HepG2 (cell line): ENCODE data around the gene AP3B1. TPM values are rescaled to one million over a fixed set of nuclear protein-coding genes. Genes with fewer than 3 reads are reported as not detected.
A peak's percentile ranks its signal among the peaks of the same experiment; 100 is the strongest.

Source experiments
- ATAC-seq: fragments of 200-7000 bp; cut with Tn5 transposase; 3 replicates; pipeline ENCODE4 v1.9.1; 2020; ENCODE audit warnings: mild to moderate bottlenecking, moderate library complexity
- BruUV-seq: library from RNA; stranded (reverse); fragments of 400-500 nt; replicated peaks from 2 replicates; lab custom pipeline; 2021; lab: Mats Ljungman, UMichigan
- CTCF ChIA-PET: fragments of 300-600 bp; formaldehyde crosslinking; extraction: SDS; loops from one replicate; lab custom pipeline; 2021; ENCODE audit warnings: low total read pairs, inconsistent platforms, low intra/inter-chr PET ratio; lab: Yijun Ruan, JAX
- POLR2A ChIA-PET: fragments of 350-600 bp; sonication (Branson Sonifier 250); formaldehyde crosslinking; loops from one replicate; lab custom pipeline; 2020; ENCODE audit warnings: antibody characterized with exemption, inconsistent platforms; lab: Yijun Ruan, JAX
- DNase-seq: peaks from one replicate; pipeline ENCODE4 v3.0.0-alpha.2; 2015; ENCODE audit warnings: low spot score
- FAIRE-seq: peaks from 3 replicates; lab custom pipeline; 2011; peaks lifted over from hg19 to GRCh38; lab: Jason Lieb, UNC
- H2AFZ ChIP-seq: one replicate; pipeline ENCODE4 v1.6.1; 2011; ENCODE audit warnings: low read length, inconsistent platforms
- H3K27ac ChIP-seq: fragments of 300-600 bp; 3 replicates; pipeline ENCODE4 v1.8.0; 2011; ENCODE audit warnings: mixed run types, mild to moderate bottlenecking, mixed read lengths, low read length, inconsistent platforms; ENCODE audit not compliant: insufficient read depth; ENCODE audit errors: extremely low read length
- H3K27me3 ChIP-seq, 2 experiments: fragments of 200-600 bp in 1 of 2; 2 replicates in 1 of 2; 3 replicates in 1 of 2; pipeline versions ENCODE4 v1.6.0 to v1.8.0; 2011; ENCODE audit warnings: low read length in 2 of 2, mild to moderate bottlenecking in 2 of 2, moderate library complexity in 2 of 2, inconsistent platforms in 1 of 2; ENCODE audit not compliant: insufficient read depth in 2 of 2, control insufficient read depth in 1 of 2
- H3K36me3 ChIP-seq, 2 experiments: fragments of 200-600 bp in 1 of 2; replicated peaks in 1 of 2; 2 replicates in 1 of 2; 3 replicates in 1 of 2; pipeline versions ENCODE4 v1.5.1 to v1.8.0; 2011; ENCODE audit warnings: low read length in 2 of 2, inconsistent platforms in 1 of 2; ENCODE audit not compliant: insufficient read depth in 2 of 2, control insufficient read depth in 1 of 2
- H3K4me1 ChIP-seq: 2 replicates; pipeline ENCODE4 v1.5.1; 2012; ENCODE audit warnings: low read length, inconsistent platforms; ENCODE audit not compliant: insufficient read depth
- H3K4me2 ChIP-seq: 2 replicates; pipeline ENCODE4 v1.6.0; 2011; ENCODE audit warnings: low read depth, low read length, inconsistent platforms
- H3K4me3 ChIP-seq, 3 experiments: fragments of 200-600 bp in 1 of 3; sonication (generic), shearing (Covaris generic) in 1 of 3; replicated peaks in 1 of 3; 2 replicates each; pipeline ENCODE4 v1.5.1; 2011 to 2016; ENCODE audit warnings: low read length in 3 of 3, inconsistent platforms in 2 of 3, low read depth in 2 of 3, mild to moderate bottlenecking in 2 of 3, control low read depth in 1 of 3, mixed read lengths in 1 of 3; ENCODE audit not compliant: insufficient read depth in 1 of 3
- H3K79me2 ChIP-seq: one replicate; pipeline ENCODE4 v1.6.1; 2011; ENCODE audit warnings: low read length, inconsistent platforms; ENCODE audit not compliant: insufficient read depth
- H3K9ac ChIP-seq: 2 replicates; pipeline ENCODE4 v1.6.0; 2011; ENCODE audit warnings: mild to moderate bottlenecking, low read depth, low read length, inconsistent platforms; ENCODE audit not compliant: insufficient read depth
- H3K9me3 ChIP-seq: 2 replicates; pipeline ENCODE4 v1.5.1; 2012; ENCODE audit warnings: mild to moderate bottlenecking, low read length
- H4K20me1 ChIP-seq: 2 replicates; pipeline ENCODE4 v1.6.0; 2011; ENCODE audit warnings: inconsistent platforms, mild to moderate bottlenecking, low read length, moderate library complexity; ENCODE audit not compliant: insufficient read depth
- ATF2 ChIP-seq: sonication (generic); formaldehyde crosslinking; IDR thresholded peaks from 2 replicates; pipeline ENCODE4 v1.4.0; 2020; ENCODE audit warnings: missing genetic modification reagents
- CAMTA2 ChIP-seq: sonication (generic); formaldehyde crosslinking; IDR thresholded peaks from 2 replicates; pipeline ENCODE4 v1.4.0; 2020; ENCODE audit warnings: mild to moderate bottlenecking, missing genetic modification reagents, borderline replicate concordance
- MAFF ChIP-seq: IDR thresholded peaks from 2 replicates; pipeline ENCODE4 v1.6.1; 2011; ENCODE audit warnings: low read depth, low read length, improper control_type of control experiment
- MAFK ChIP-seq, 2 experiments: IDR thresholded peaks in 1 of 2; conservative IDR thresholded peaks in 1 of 2; 2 replicates each; pipeline ENCODE4 v1.6.1; 2011; ENCODE audit warnings: improper control_type of control experiment in 2 of 2, low read length in 2 of 2
- ZBTB1 ChIP-seq: sonication (generic); formaldehyde crosslinking; IDR thresholded peaks from 2 replicates; pipeline ENCODE4 v1.4.0; 2020; ENCODE audit warnings: missing genetic modification reagents, borderline replicate concordance
- ZNF142 ChIP-seq: sonication (generic); formaldehyde crosslinking; IDR thresholded peaks from 2 replicates; pipeline ENCODE4 v1.4.0; 2020; ENCODE audit warnings: missing genetic modification reagents
- ZNF431 ChIP-seq: sonication (generic); formaldehyde crosslinking; IDR thresholded peaks from 2 replicates; pipeline ENCODE4 v1.9.0; 2022; ENCODE audit warnings: missing genetic modification reagents, low read depth, mild to moderate bottlenecking, borderline replicate concordance
- WGBS: methylation state at CpG from one replicate; pipeline ENCODE4 v1.1.6; 2017; ENCODE audit warnings: low lambda C conversion rate; 5-methylcytosine and 5-hydroxymethylcytosine counted together
- in situ Hi-C: cut with HindIII; loops from 2 replicates; pipeline ENCODE4 v1.10.0; 2017; ENCODE audit warnings: low pct_unique_long_range_greater_than_20kb; ENCODE audit not compliant: extremely low pct_ligation_motif_present
- intact Hi-C: fragments of 100-400 bp; cut with micrococcal nuclease; formaldehyde crosslinking; loops from one replicate; pipeline ENCODE4 v1.10.0; 2022; ENCODE audit not compliant: unreplicated experiment
- polyA plus RNA-seq, 8 experiments: library from polyadenylated mRNA; depleted of rRNA in 3 of 8; stranded (reverse) in 7 of 8; unstranded in 1 of 8; fragments of >200 nt; fragmentation: Illumina TruSeq in 4 of 8; extraction: Trizol in 4 of 8; gene quantifications; 2 replicates each; pipeline versions ENCODE4 v1.2.1 to v1.2.3, GENCODE V29; 2011 to 2016; ENCODE audit warnings: low read depth in 4 of 8, missing spikeins in 1 of 8, mixed read lengths in 1 of 8; ENCODE audit not compliant: insufficient read depth in 1 of 8
- total RNA-seq, 5 experiments: library from RNA; depleted of rRNA; stranded (reverse); fragments of >200 nt; fragmentation: Illumina TruSeq; extraction: Trizol; gene quantifications; 2 replicates each; pipeline ENCODE4 v1.2.3, GENCODE V29; 2016; ENCODE audit warnings: low read depth in 1 of 5
- TF ChIP-seq, protein P1 (sequence below): sonication (generic); formaldehyde crosslinking; IDR thresholded peaks from 2 replicates; pipeline ENCODE4 v1.8.1; 2022; ENCODE audit warnings: mild to moderate bottlenecking, missing genetic modification reagents

Gene AP3B1
- total and polyA plus RNA-seq, 2 of the 13 experiments (the other 11 are each of a cell fraction or from before 2014, with no cell fraction given) = 37.7 to 51.2 TPM

GRCh38 chr5:78203815-78204214 lies 90.7 kb downstream of the AP3B1 start:
- BruUV-seq = no TSS peak
- Histone ChIP-seq H3K9ac (no peak overlapping the region), H3K4me1 (no peaks in the 10 kb centered on the region), H3K4me2 (no peak overlapping the region), H2AFZ (no peak overlapping the region), H3K27ac (no peak overlapping the region), H3K36me3 (peaks cover 1 to 21% of the 10 kb centered on the region in 2 experiments; a peak in 3 of 5 replicates), H3K27me3 (no peaks in the 10 kb centered on the region), H3K9me3 (no peaks in the 10 kb centered on the region), H4K20me1 (no peaks in the 10 kb centered on the region), H3K4me3 (no peak overlapping the region), H3K79me2 (no peaks in the 10 kb centered on the region)
- intact Hi-C loops = no loop called here
- WGBS = 95% methylated on average over 2 of the region's 2 CpGs
- in situ Hi-C loops = no loop called here
- no peak for ATAC-seq
- FAIRE-seq = no peak
- CTCF ChIA-PET = no interaction called here
- POLR2A ChIA-PET = no interaction called here
- TF ChIP-seq MAFF (peak; percentile 62), ZBTB1 (CRISPR knock-in tag) (no peak), MAFK (conservative IDR thresholded peaks at IDR 0.05 in 1 of 2, IDR thresholded peaks at IDR 0.05 in 1 of 2; ENCODE audit: low read length in 2 of 2) (peak; percentile 63 to 70)
- no peak for DNase-seq

DNA sequence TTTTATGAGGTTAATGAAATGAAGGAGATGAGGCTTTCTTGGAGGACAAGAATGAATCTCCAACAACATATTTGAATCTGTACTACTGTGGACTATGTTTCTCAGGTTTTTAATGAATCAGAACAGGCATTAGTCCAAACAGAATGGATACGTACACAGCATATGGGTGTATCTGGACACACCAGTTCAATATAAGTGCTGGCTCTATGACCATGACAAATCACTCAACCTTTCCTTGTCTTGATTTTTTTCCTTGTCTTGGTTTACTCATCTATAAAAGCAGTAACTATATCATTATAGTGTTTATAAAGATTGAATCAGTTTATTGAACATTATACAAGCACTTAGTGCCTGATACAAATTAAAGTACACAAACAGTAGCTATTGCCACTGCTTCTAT lies 104.1 kb downstream of the AP3B1 start:
- WGBS = 95% methylated on average over 1 of the region's 1 CpG
- H3K4me1 ChIP-seq = no peaks in the 10 kb centered on the region
- H4K20me1 ChIP-seq = no peaks in the 10 kb centered on the region
- H3K4me3 ChIP-seq = no peak overlapping the region
- no TSS peak for BruUV-seq
- H3K79me2 ChIP-seq = no peaks in the 10 kb centered on the region
- H2AFZ ChIP-seq = no peak overlapping the region
- FAIRE-seq = no peak
- peaks cover 0 to 1% of the 10 kb centered on the region in 2 experiments; a peak in 1 of 5 replicates for H3K36me3 ChIP-seq
- H3K27ac ChIP-seq = no peak overlapping the region
- no peaks in the 10 kb centered on the region for H3K9me3 ChIP-seq
- ChIA-PET POLR2A (no interaction called here), CTCF (no interaction called here)
- intact Hi-C loops = no loop called here
- ATAC-seq = no peak
- no peak overlapping the region for H3K4me2 ChIP-seq
- no peak for DNase-seq
- no peak overlapping the region for H3K9ac ChIP-seq
- no peaks in the 10 kb centered on the region for H3K27me3 ChIP-seq
- TF ChIP-seq CAMTA2 (CRISPR knock-in tag) (no peak), ZNF142 (CRISPR knock-in tag) (no peak), ATF2 (CRISPR knock-in tag) (no peak), ZNF431 (CRISPR knock-in tag) (no peak)
- TF ChIP-seq, protein P1, sequence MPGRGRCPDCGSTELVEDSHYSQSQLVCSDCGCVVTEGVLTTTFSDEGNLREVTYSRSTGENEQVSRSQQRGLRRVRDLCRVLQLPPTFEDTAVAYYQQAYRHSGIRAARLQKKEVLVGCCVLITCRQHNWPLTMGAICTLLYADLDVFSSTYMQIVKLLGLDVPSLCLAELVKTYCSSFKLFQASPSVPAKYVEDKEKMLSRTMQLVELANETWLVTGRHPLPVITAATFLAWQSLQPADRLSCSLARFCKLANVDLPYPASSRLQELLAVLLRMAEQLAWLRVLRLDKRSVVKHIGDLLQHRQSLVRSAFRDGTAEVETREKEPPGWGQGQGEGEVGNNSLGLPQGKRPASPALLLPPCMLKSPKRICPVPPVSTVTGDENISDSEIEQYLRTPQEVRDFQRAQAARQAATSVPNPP (CRISPR knock-in tag) = no peak
- in situ Hi-C loops = no loop called here
